BJ (cell line): ENCODE measurements around the gene ISCA2. TPM values are rescaled to one million over a fixed set of nuclear protein-coding genes. Genes with fewer than 3 reads are reported as not detected.

ENCODE experiments used
- CTCF ChIA-PET: fragments of 350-600 bp; formaldehyde crosslinking; extraction: SDS; loops from one replicate; lab custom pipeline; 2021; ENCODE audit warnings: antibody characterized with exemption, inconsistent platforms; lab: Yijun Ruan, JAX
- POLR2A ChIA-PET: fragments of 300-600 bp; sonication (Branson Sonifier 250); formaldehyde crosslinking; extraction: SDS; loops from one replicate; lab custom pipeline; 2021; ENCODE audit warnings: antibody characterized with exemption; lab: Charles Lee
- DNase-seq: peaks from one replicate; pipeline ENCODE4 v3.0.0-alpha.2; 2011; ENCODE audit warnings: low read depth
- H3K27me3 ChIP-seq: 2 replicates; pipeline ENCODE4 v1.6.0; 2011; ENCODE audit warnings: low read length; ENCODE audit not compliant: control insufficient read depth, insufficient read depth
- H3K36me3 ChIP-seq: 2 replicates; pipeline ENCODE4 v1.5.1; 2011; ENCODE audit warnings: low read length; ENCODE audit not compliant: control insufficient read depth, insufficient read depth
- H3K4me3 ChIP-seq: 2 replicates; pipeline ENCODE4 v1.5.1; 2011; ENCODE audit warnings: low read depth, mild to moderate bottlenecking, control low read depth, low read length
- polyA plus RNA-seq: library from polyadenylated mRNA; depleted of rRNA; stranded (reverse); fragments of >200 nt; gene quantifications from 2 replicates; pipeline ENCODE4 v1.2.3, GENCODE V29; 2011
- TF ChIP-seq, protein P1 (sequence below): IDR thresholded peaks from 2 replicates; pipeline ENCODE4 v1.5.1; 2011; ENCODE audit warnings: low read depth, mild to moderate bottlenecking, control low read depth, inconsistent platforms, low read length, moderate library complexity; ENCODE audit not compliant: insufficient read depth

Gene ISCA2
- polyA plus RNA-seq, 1 experiment: 13.0 TPM

DNA sequence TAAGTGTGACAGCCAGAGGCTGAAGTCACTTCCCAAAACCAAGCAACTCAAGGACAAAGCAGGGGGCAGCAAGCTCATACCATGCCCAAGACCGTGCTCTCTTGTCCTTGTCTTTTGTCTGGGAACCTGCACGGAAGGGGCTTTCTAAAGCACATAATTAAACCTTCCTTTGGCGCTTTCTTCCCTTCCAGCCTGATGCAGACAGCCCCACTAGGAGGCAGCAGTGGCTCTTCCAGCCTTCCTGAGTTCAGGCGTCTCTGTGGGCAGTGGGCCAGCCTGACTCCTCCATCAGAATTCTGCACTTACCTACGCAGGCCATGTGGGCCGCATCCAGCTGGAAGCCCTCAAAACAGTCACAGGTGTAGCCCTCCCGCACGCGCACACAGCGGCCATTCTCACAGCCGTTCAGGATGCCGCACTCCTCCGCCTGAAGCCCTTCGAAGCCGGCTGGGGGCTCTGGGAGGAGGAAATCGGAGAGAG lies 7.6 kb downstream of the ISCA2 start:
- ChIA-PET CTCF (interaction anchor here (0.6 to 7.4 kb wide), 12 partner anchors 10 to 304 kb away, joined by 3 to 66 read pairs (median 3); partner anchors contain the start of gene LTBP2), POLR2A (no interaction called here)
- no peak for DNase-seq
- H3K4me3 ChIP-seq: no peak overlapping the region
- H3K27me3 ChIP-seq: no peaks in the 10 kb centered on the region
- TF ChIP-seq, protein P1, sequence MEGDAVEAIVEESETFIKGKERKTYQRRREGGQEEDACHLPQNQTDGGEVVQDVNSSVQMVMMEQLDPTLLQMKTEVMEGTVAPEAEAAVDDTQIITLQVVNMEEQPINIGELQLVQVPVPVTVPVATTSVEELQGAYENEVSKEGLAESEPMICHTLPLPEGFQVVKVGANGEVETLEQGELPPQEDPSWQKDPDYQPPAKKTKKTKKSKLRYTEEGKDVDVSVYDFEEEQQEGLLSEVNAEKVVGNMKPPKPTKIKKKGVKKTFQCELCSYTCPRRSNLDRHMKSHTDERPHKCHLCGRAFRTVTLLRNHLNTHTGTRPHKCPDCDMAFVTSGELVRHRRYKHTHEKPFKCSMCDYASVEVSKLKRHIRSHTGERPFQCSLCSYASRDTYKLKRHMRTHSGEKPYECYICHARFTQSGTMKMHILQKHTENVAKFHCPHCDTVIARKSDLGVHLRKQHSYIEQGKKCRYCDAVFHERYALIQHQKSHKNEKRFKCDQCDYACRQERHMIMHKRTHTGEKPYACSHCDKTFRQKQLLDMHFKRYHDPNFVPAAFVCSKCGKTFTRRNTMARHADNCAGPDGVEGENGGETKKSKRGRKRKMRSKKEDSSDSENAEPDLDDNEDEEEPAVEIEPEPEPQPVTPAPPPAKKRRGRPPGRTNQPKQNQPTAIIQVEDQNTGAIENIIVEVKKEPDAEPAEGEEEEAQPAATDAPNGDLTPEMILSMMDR: peak; percentile 92
- H3K36me3 ChIP-seq: no peaks in the 10 kb centered on the region; the same call in 1 of the 2 replicates

GRCh38 chr14:74501691-74502090 lies 8.1 kb downstream of the ISCA2 start:
- TF ChIP-seq, protein P1: no peak
- ChIA-PET POLR2A (no interaction called here), CTCF (interaction anchor here (0.6 to 7.4 kb wide), 19 partner anchors 9 to 404 kb away, joined by 3 to 66 read pairs (median 4); partner anchors contain the start of genes ISCA2, LTBP2 and NPC2)
- Histone ChIP-seq H3K27me3 (no peaks in the 10 kb centered on the region), H3K36me3 (no peaks in the 10 kb centered on the region; the same call in none of the 2 replicates), H3K4me3 (no peak overlapping the region)
- DNase-seq: no peak

GRCh38 chr14:74502236-74503019 lies 8.9 kb downstream of the ISCA2 start:
- ChIA-PET POLR2A (no interaction called here), CTCF (interaction anchor here (0.6 to 7.4 kb wide), 15 partner anchors 9 to 403 kb away, joined by 3 to 66 read pairs (median 4); partner anchors contain the start of genes ISCA2, LTBP2 and NPC2)
- DNase-seq: no peak
- no peak overlapping the region for H3K4me3 ChIP-seq
- TF ChIP-seq, protein P1: peak; percentile 68
- no peaks in the 10 kb centered on the region for H3K27me3 ChIP-seq
- H3K36me3 ChIP-seq: no peaks in the 10 kb centered on the region; the same call in none of the 2 replicates

GRCh38 chr14:74503291-74503937 lies 9.8 kb downstream of the ISCA2 start:
- ChIA-PET CTCF (interaction anchor here (0.8 to 7.4 kb wide), 7 partner anchors 8 to 402 kb away, joined by 3 to 66 read pairs (median 5); partner anchors contain the start of genes ISCA2 and LTBP2), POLR2A (no interaction called here)
- TF ChIP-seq, protein P1: no peak
- no peak for DNase-seq
- Histone ChIP-seq H3K36me3 (peaks cover 4% of the 10 kb centered on the region), H3K4me3 (no peak overlapping the region), H3K27me3 (no peaks in the 10 kb centered on the region)

DNA sequence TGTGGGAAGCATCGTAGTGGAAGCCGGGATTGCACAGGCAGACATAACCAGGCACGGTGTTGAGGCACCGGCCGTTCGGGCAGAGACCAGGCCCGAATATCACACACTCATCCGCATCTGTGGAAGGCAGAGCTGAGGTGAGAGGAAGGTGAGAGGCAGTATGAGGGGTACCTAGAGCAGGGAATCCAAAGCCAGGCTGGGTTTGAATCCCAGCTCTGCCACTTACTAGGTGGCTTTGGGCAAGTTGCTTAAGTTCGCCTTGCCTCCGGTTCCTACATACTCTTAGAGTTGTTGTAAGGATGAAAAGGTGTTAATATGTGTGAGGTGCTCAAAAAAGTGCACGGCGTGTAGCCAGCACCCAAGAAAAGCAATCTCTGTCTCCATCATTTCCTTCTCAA lies 10.4 kb downstream of the ISCA2 start:
- TF ChIP-seq, protein P1: no peak
- no peak overlapping the region for H3K4me3 ChIP-seq
- CTCF ChIA-PET: interaction anchor here (0.8 to 7.4 kb wide), 3 partner anchors 10 to 107 kb away, joined by 3 to 66 read pairs (median 3); partner anchors contain the start of genes ISCA2 and LTBP2
- H3K36me3 ChIP-seq: peaks cover 6% of the 10 kb centered on the region
- DNase-seq: no peak
- POLR2A ChIA-PET: no interaction called here
- H3K27me3 ChIP-seq: no peaks in the 10 kb centered on the region
